ENCODE results near the gene VIM. TPM values are rescaled to one million over a fixed set of nuclear protein-coding genes. Genes with fewer than 3 reads are reported as not detected.

Gene VIM
- total and polyA plus RNA-seq, 10 of the 15 experiments (the other 5 are each of a cell fraction or from before 2014, with no cell fraction given) = 44.2 to 287 (median 188) TPM

- Histone ChIP-seq H3K27ac (ENCODE audit: control insufficient read depth, insufficient read depth) (no peak overlapping the region; the same call in 1 of the 2 replicates), H3K27me3 (replicated peaks in 1 of 2; ENCODE audit: control insufficient read depth in 2 of 2, insufficient read depth in 2 of 2, low read length in 1 of 2) (no peaks in the 10 kb centered on the region; a peak in 1 of 4 replicates), H2AFZ (ENCODE audit: control insufficient read depth, low read depth, low read length) (peak overlapping the region; percentile 84), H4K20me1 (ENCODE audit: control insufficient read depth, insufficient read depth) (no peaks in the 10 kb centered on the region), H3K36me3 (ENCODE audit: control insufficient read depth in 2 of 2, insufficient read depth in 2 of 2, low read length in 1 of 2) (peaks cover 0 to 3% of the 10 kb centered on the region in 2 experiments; a peak in 2 of 4 replicates), H3K9me3 (replicated peaks; ENCODE audit: control insufficient read depth, insufficient read depth, low read length) (no peaks in the 10 kb centered on the region; the same call in 2 of the 3 replicates), H3K4me1 (ENCODE audit: control insufficient read depth, insufficient read depth, low read length) (peaks cover 32% of the 10 kb centered on the region), H3K4me2 (ENCODE audit: control insufficient read depth, insufficient read depth) (peak overlapping the region; percentile 91), H3K4me3 (peak overlapping the region; percentile 78), H3K9ac (ENCODE audit: control insufficient read depth, insufficient read depth, low read length) (peak overlapping the region; percentile 70; the same call in 1 of the 2 replicates), H3K79me2 (ENCODE audit: control insufficient read depth, insufficient read depth, low read length) (no peaks in the 10 kb centered on the region)
- ChIA-PET POLR2A (interaction anchor here (0.6 to 3.6 kb wide), 6 partner anchors 9 to 412 kb away, joined by 3 to 23 read pairs (median 4); partner anchors contain the start of genes RSU1 and TRDMT1), RAD21 (ENCODE audit: unreplicated experiment) (interaction anchor here (0.6 to 2.1 kb wide), 5 partner anchors 13 to 32 kb away, joined by 3 to 14 read pairs (median 7); partner anchors contain the start of gene TRDMT1), CTCF (interaction anchor here (0.7 to 3.7 kb wide), 7 partner anchors 13 to 328 kb away, joined by 3 to 16 read pairs (median 3); partner anchors contain the start of gene TRDMT1), SMC1A (ENCODE audit: uncharacterized antibody, unreplicated experiment) (interaction anchor here (1.1 to 3.2 kb wide), 6 partner anchors 13 to 412 kb away, joined by 3 to 17 read pairs (median 4); partner anchors contain the start of genes RSU1 and TRDMT1)
- BruUV-seq (replicated peaks) = no TSS peak
- intact Hi-C loops (cut with micrococcal nuclease; ENCODE audit: unreplicated experiment) = no loop called here
- ATAC-seq = peak; percentile 25
- whole genome bisulfite sequencing (ENCODE audit: insufficient coverage, insufficient replicate concordance, low lambda C conversion rate, missing lambda C conversion rate) = 2% methylated on average over 43 of the region's 72 CpGs
- no peak for FAIRE-seq
- DNase-seq (ENCODE audit: low read depth, low spot score) = no peak
- in situ Hi-C loops (cut with MboI) = no loop called here
- no peak for TF ChIP-seq YBX1 (IDR thresholded peaks at IDR 0.05)
- peak; percentile 87 for TF ChIP-seq LARP7 (IDR thresholded peaks at IDR 0.05)
- TF ChIP-seq ASH2L (IDR thresholded peaks at IDR 0.05; ENCODE audit: borderline replicate concordance, low read depth) = no peak
- TF ChIP-seq TBL1XR1 (IDR thresholded peaks at IDR 0.05; ENCODE audit: low read depth, low read length) = 0 out of 2 replicates have a peak, but pooled peaks have one; percentile 5
- TF ChIP-seq TCF12 (IDR thresholded peaks at IDR 0.05; ENCODE audit: low read depth, low read length) = peak; percentile 35; the same call in 1 of the 2 replicates
- no peak for TF ChIP-seq BRCA1 (IDR thresholded peaks at IDR 0.05; ENCODE audit: low read depth, low read length)
- TF ChIP-seq ZNF687 (IDR thresholded peaks at IDR 0.05) = peak; percentile 76
- TF ChIP-seq HDAC6 (IDR thresholded peaks at IDR 0.05; ENCODE audit: unreplicated experiment) = peak; percentile 78
- TF ChIP-seq MAX (IDR thresholded peaks at IDR 0.05; ENCODE audit: low read depth, low read length) = peak; percentile 87
- no peak for TF ChIP-seq NFYA (IDR thresholded peaks at IDR 0.05; ENCODE audit: borderline replicate concordance, low read depth, low read length)
- TF ChIP-seq KLF5 (IDR thresholded peaks at IDR 0.05; ENCODE audit: partially characterized antibody) = no peak
- no peak for TF ChIP-seq EZH2 (IDR thresholded peaks at IDR 0.05; ENCODE audit: borderline replicate concordance, control insufficient read depth, low read depth, low read length)
- TF ChIP-seq POLR2A (IDR thresholded peaks at IDR 0.05; ENCODE audit: low read depth, low read length) = peak; percentile 85
- peak; percentile 61; the same call in 1 of the 2 replicates for TF ChIP-seq GATAD2B (conservative IDR thresholded peaks at IDR 0.05; ENCODE audit: low read depth)
- TF ChIP-seq SKIL (IDR thresholded peaks at IDR 0.05; ENCODE audit: low read depth, poor library complexity, severe bottlenecking) = no peak
- peak in 1 of 2 experiments; percentile 23; a peak in 1 of 4 replicates for TF ChIP-seq BHLHE40 (IDR thresholded peaks at IDR 0.05; ENCODE audit: borderline replicate concordance in 1 of 2, low read depth in 2 of 2, low read length in 1 of 2)
- no peak for TF ChIP-seq MTA2 (IDR thresholded peaks at IDR 0.05; ENCODE audit: low read depth)
Measured at GRCh38 chr10:17229016-17229716, 1.1 kb downstream of the VIM start.
